Lung microvascular endothelial cell (primary cell): ENCODE measurements around the gene KERA. TPM values are rescaled to one million over a fixed set of nuclear protein-coding genes. Genes with fewer than 3 reads are reported as not detected.
A peak's percentile ranks its signal among the peaks of the same experiment; 100 is the strongest.

ENCODE experiments used
- DNase-seq, 2 donors: peaks; one replicate each; pipeline versions ENCODE4 v3.0.0 to v3.0.0-alpha.2; 2010; ENCODE audit warnings: low read depth in 2 of 2
- total RNA-seq: library from RNA; depleted of rRNA; stranded (reverse); fragments of >200 nt; gene quantifications from 2 replicates; pipeline ENCODE4 v1.2.1, GENCODE V29; 2014

KERA gene
- total RNA-seq, 1 donor from 2014 or later: not detected

- DNase-seq: no peak
These were observed 16.4 kb upstream of the KERA start for GRCh38 chr12:91074154-91074709.

GRCh38 chr12:91073426-91073825 is 15.6 kb upstream of the KERA start:
- DNase-seq: no peak

GRCh38 chr12:91072931-91073330 is 15.1 kb upstream of the KERA start:
- DNase-seq: no peak

- no peak for DNase-seq
These were observed 13.1 kb upstream of the KERA start for GRCh38 chr12:91070936-91071335.

GRCh38 chr12:91065396-91065795 is 7.6 kb upstream of the KERA start:
- DNase-seq: no peak

- DNase-seq: no peak
These were observed 6.8 kb upstream of the KERA start for GRCh38 chr12:91064640-91065039.

GRCh38 chr12:91061091-91061490 is 3.3 kb upstream of the KERA start:
- DNase-seq: no peak

GRCh38 chr12:91059211-91059610 is 1.4 kb upstream of the KERA start:
- DNase-seq: no peak

- no peak for DNase-seq
These were observed 962 bp upstream of the KERA start for GRCh38 chr12:91058786-91059185.

GRCh38 chr12:91056488-91056887 is 1.3 kb downstream of the KERA start:
- DNase-seq: no peak

GRCh38 chr12:91055976-91056375 is 1.8 kb downstream of the KERA start:
- no peak for DNase-seq

GRCh38 chr12:91053951-91054715 is 3.7 kb downstream of the KERA start:
- DNase-seq: peak; percentile 1 to 63

- no peak for DNase-seq
These were observed 5.8 kb downstream of the KERA start for GRCh38 chr12:91052026-91052425.

GRCh38 chr12:91044586-91044985 is 13.2 kb downstream of the KERA start:
- no peak for DNase-seq

GRCh38 chr12:91043408-91043807 is 14.4 kb downstream of the KERA start:
- no peak for DNase-seq

- no peak for DNase-seq
These were observed 17.6 kb downstream of the KERA start for GRCh38 chr12:91040096-91040755.

GRCh38 chr12:91037276-91037675 is 20.5 kb downstream of the KERA start:
- no peak for DNase-seq

GRCh38 chr12:91033251-91033650 is 24.6 kb downstream of the KERA start:
- DNase-seq: no peak

GRCh38 chr12:91023326-91024004 is 34.4 kb downstream of the KERA start:
- DNase-seq: no peak

- DNase-seq: no peak
These were observed 36.7 kb downstream of the KERA start for GRCh38 chr12:91021076-91021475.

GRCh38 chr12:91019455-91019854 is 38.4 kb downstream of the KERA start:
- no peak for DNase-seq

GRCh38 chr12:91017511-91018263 is 40.1 kb downstream of the KERA start:
- no peak for DNase-seq
